CD4-positive, CD25-positive, alpha-beta regulatory T cell (primary cell): Measurements from ENCODE around the gene RNLS. TPM values are rescaled to one million over a fixed set of nuclear protein-coding genes. Genes with fewer than 3 reads are reported as not detected.
"Not testable (repeated sequence)": the region's sequence is repeated elsewhere in the genome, so short reads cannot be mapped to it uniquely, and the experiment has no call there.

ENCODE experiments used
- ATAC-seq, 2 donors: fragments of 150-1000 bp; cut with Tn5 transposase; one replicate each; pipeline ENCODE4 v1.10.0; 2021; ENCODE audit warnings: low read depth in 2 of 2, moderate number of reproducible peaks in 2 of 2, moderate library complexity in 1 of 2
- DNase-seq, 3 donors: peaks; one replicate each; pipeline versions ENCODE4 v3.0.0 to v3.0.0-alpha.2; 2012 to 2022; ENCODE audit warnings: mixed read lengths in 1 of 3
- H3K27ac ChIP-seq: one replicate; pipeline ENCODE4 v1.7.0; 2013; ENCODE audit warnings: mild to moderate bottlenecking, low read length; ENCODE audit not compliant: insufficient read depth, poor library complexity, severe bottlenecking
- H3K27me3 ChIP-seq: one replicate; pipeline ENCODE4 v1.7.0; 2013; ENCODE audit warnings: low read length; ENCODE audit not compliant: control insufficient read depth, insufficient read depth
- H3K36me3 ChIP-seq: one replicate; pipeline ENCODE4 v1.7.0; 2013; ENCODE audit warnings: mild to moderate bottlenecking, low read length, moderate library complexity; ENCODE audit not compliant: control insufficient read depth, insufficient read depth
- H3K4me1 ChIP-seq: 2 replicates; pipeline ENCODE4 v1.7.0; 2013; ENCODE audit warnings: mild to moderate bottlenecking, low read length; ENCODE audit not compliant: insufficient read depth, control insufficient read depth, poor library complexity, severe bottlenecking
- H3K4me3 ChIP-seq: one replicate; pipeline ENCODE4 v1.7.0; 2013; ENCODE audit warnings: low read depth, mild to moderate bottlenecking, low read length, moderate library complexity
- H3K9me3 ChIP-seq, 2 experiments: 1 replicate in 1 of 2; 2 replicates in 1 of 2; pipeline ENCODE4 v1.7.0; 2013; ENCODE audit warnings: low read length in 2 of 2, mild to moderate bottlenecking in 1 of 2, moderate library complexity in 1 of 2; ENCODE audit not compliant: control insufficient read depth in 2 of 2
- H3K27ac Mint-ChIP-seq, 3 donors: one replicate each; pipeline ENCODE4 v1.8.0; 2020 to 2022; ENCODE audit warnings: mild to moderate bottlenecking in 3 of 3, mixed read lengths in 3 of 3, moderate library complexity in 2 of 3
- H3K27me3 Mint-ChIP-seq: one replicate; pipeline ENCODE4 v1.8.0; 2022; ENCODE audit warnings: mild to moderate bottlenecking, mixed read lengths
- H3K36me3 Mint-ChIP-seq: one replicate; pipeline ENCODE4 v1.8.0; 2020; ENCODE audit warnings: mixed read lengths
- H3K4me1 Mint-ChIP-seq, 4 donors: one replicate each; pipeline ENCODE4 v1.8.0; 2020 to 2022; ENCODE audit warnings: mixed read lengths in 4 of 4, mild to moderate bottlenecking in 1 of 4
- H3K4me3 Mint-ChIP-seq, 4 donors: one replicate each; pipeline ENCODE4 v1.8.0; 2020 to 2022; ENCODE audit warnings: mild to moderate bottlenecking in 4 of 4, mixed read lengths in 4 of 4, moderate library complexity in 3 of 4
- H3K9me3 Mint-ChIP-seq, 7 donors: one replicate each; pipeline ENCODE4 v1.8.0; 2020 to 2022; ENCODE audit warnings: mixed read lengths in 7 of 7, mild to moderate bottlenecking in 3 of 7, moderate library complexity in 2 of 7
- polyA plus RNA-seq, 4 donors: library from polyadenylated mRNA; unstranded; fragments of 300-500 nt; fragmentation: Illumina TruSeq; gene quantifications; one replicate each; pipeline ENCODE4 v1.2.3, GENCODE V29; 2021
- total RNA-seq: library from RNA; stranded (reverse); gene quantifications from one replicate; pipeline ENCODE4 v1.2.3, GENCODE V29; 2022

RNLS gene
- total and polyA plus RNA-seq, 5 donors from 2014 or later: 1.6 to 5.6 (median 4.4) TPM

DNA sequence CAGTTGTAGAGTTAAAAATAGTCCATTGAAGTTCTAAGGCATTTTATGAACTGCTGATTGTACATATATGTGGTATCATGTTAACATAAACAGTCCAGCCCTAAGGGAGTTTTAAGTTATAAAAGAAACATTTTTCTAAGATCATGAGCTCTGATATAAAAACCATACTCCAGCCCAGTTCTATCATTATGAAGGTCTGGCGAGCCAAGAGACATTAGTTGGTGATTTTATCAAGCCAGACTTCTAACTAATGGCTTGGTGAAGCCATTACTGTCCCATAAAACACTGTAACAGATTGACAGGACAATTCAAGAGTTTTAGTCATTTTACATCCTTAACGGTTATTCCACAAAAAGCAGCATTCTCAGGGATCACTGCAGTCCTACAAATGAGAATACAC is 221.6 kb downstream of the RNLS start:
- Mint-ChIP-seq H3K4me3 (no peak overlapping the region), H3K27ac (peak overlapping the region in 1 of 3 donors; percentile 44), H3K9me3 (peaks cover 0 to 4% (median 0%) of the 10 kb centered on the region in 7 donors), H3K36me3 (no peaks in the 10 kb centered on the region), H3K27me3 (no peaks in the 10 kb centered on the region), H3K4me1 (no peaks in the 10 kb centered on the region)
- Histone ChIP-seq H3K4me3 (no peak overlapping the region), H3K27ac (no peak overlapping the region), H3K27me3 (no peaks in the 10 kb centered on the region), H3K9me3 (no peaks in the 10 kb centered on the region), H3K36me3 (no peaks in the 10 kb centered on the region), H3K4me1 (no peaks in the 10 kb centered on the region)
- no peak for DNase-seq
- no peak for ATAC-seq

DNA sequence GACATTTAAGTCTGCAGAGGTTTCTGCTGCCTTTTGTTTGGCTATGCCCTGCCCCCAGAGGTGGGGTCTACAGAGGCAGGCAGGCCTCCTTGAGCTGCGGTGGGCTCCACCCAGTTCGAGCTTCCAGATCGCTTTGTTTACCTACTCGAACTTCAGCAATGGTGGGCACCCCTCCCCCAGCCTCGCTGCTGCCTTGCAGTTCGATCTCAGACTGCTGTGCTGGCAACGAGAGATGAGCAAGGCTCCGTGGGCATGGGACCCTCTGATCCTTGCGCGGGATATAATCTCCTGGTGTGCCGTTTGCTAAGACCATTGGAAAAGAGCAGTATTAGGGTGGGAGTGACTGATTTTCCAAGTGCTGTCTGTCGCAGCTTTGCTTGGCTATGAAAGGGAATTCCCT is 227.4 kb downstream of the RNLS start:
- H3K36me3 Mint-ChIP-seq, H3K9me3 ChIP-seq, H3K27me3 ChIP-seq, DNase-seq, ATAC-seq, H3K27ac Mint-ChIP-seq, H3K4me1 Mint-ChIP-seq, H3K36me3 ChIP-seq, H3K4me3 Mint-ChIP-seq, H3K27ac ChIP-seq, H3K27me3 Mint-ChIP-seq, H3K4me3 ChIP-seq, H3K4me1 ChIP-seq: not testable (repeated sequence)
- H3K9me3 Mint-ChIP-seq: peaks cover 0 to 16% (median 6%) of the 10 kb centered on the region in 7 donors

- Histone ChIP-seq H3K27me3 (no peaks in the 10 kb centered on the region), H3K4me1 (no peaks in the 10 kb centered on the region), H3K4me3 (no peak overlapping the region), H3K9me3 (no peaks in the 10 kb centered on the region), H3K36me3 (no peaks in the 10 kb centered on the region), H3K27ac (no peak overlapping the region)
- Mint-ChIP-seq H3K36me3 (no peaks in the 10 kb centered on the region), H3K9me3 (peaks cover 0 to 10% (median 2%) of the 10 kb centered on the region in 7 donors), H3K4me1 (peaks cover 0 to 12% (median 5%) of the 10 kb centered on the region in 4 donors), H3K27me3 (no peaks in the 10 kb centered on the region), H3K4me3 (no peak overlapping the region), H3K27ac (peak overlapping the region in 1 of 3 donors; percentile 72)
- DNase-seq (no peak), ATAC-seq (no peak)
Measured at GRCh38 chr10:88347597-88348304, 235.4 kb downstream of the RNLS start.

DNA sequence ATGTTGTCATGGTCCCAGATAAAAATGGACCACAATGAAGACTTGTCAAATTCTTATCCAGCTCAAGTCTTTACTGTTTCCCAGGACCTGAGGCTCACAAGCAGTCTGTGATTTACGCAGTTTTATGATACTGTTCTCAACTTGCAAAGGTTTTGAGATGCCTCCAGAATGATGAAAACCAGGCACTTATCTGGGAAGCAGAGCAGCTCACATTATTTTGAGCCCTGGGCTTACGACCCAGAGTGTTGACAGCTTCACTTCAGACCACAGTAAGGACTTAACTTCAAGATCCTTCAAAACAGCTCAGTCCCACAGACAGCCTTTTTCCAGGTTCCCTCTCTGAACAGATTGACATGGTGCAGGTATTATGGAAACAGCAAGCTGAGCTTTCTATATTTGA is 236.1 kb downstream of the RNLS start:
- Histone ChIP-seq H3K36me3 (no peaks in the 10 kb centered on the region), H3K27ac (no peak overlapping the region), H3K27me3 (no peaks in the 10 kb centered on the region), H3K4me3 (no peak overlapping the region), H3K9me3 (no peaks in the 10 kb centered on the region), H3K4me1 (no peaks in the 10 kb centered on the region)
- Mint-ChIP-seq H3K4me3 (no peak overlapping the region), H3K27ac (no peak overlapping the region), H3K4me1 (peaks cover 0 to 12% (median 6%) of the 10 kb centered on the region in 4 donors), H3K9me3 (peaks cover 0 to 10% (median 0%) of the 10 kb centered on the region in 7 donors), H3K27me3 (no peaks in the 10 kb centered on the region), H3K36me3 (no peaks in the 10 kb centered on the region)
- DNase-seq (no peak), ATAC-seq (no peak)

DNA sequence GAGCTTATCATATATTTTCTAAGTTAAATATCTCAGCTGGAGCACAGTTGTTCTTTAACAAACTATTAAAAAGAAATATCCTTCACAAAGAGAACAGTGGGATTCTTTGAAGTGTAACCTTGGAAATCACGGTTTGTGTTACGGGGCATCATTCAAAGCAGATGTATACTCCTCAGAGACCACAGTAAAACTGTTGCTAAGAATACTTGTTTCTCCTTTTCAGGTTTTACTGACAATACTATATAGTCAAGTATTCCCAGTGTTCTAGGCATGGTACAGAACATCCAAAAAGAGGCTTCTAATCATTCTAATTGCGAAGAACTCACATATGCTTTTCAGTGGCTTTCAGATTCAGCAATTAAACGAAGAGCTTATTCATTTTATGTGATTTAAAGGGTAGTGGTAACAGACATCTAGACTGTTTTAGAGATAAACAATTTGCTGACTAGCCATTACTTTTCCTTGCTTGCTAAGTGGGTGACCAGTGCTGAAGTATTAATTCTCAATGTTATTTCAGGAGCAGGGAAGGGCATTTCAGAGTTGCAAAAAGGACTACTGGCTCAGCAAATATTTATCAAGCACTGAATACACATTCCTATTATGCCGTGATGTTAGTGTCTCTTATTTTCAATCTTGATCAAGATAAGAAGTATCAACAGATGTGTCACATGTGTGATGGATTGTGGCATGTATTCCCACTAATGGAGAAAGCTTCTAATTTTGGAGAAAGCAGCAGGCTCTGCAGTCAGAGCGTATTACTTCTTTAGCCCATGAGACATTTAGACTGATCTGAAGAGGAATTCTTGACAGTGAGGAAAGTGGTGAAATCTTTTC is 236.8 kb downstream of the RNLS start:
- H3K9me3 ChIP-seq: no peaks in the 10 kb centered on the region
- H3K36me3 ChIP-seq: no peaks in the 10 kb centered on the region
- H3K27ac ChIP-seq: no peak overlapping the region
- Mint-ChIP-seq H3K9me3 (peaks cover 0 to 7% (median 0%) of the 10 kb centered on the region in 7 donors), H3K27me3 (no peaks in the 10 kb centered on the region), H3K4me3 (no peak overlapping the region), H3K27ac (no peak overlapping the region), H3K36me3 (no peaks in the 10 kb centered on the region), H3K4me1 (peaks cover 0 to 12% (median 6%) of the 10 kb centered on the region in 4 donors)
- no peaks in the 10 kb centered on the region for H3K27me3 ChIP-seq
- H3K4me1 ChIP-seq: no peaks in the 10 kb centered on the region
- ATAC-seq (no peak), DNase-seq (no peak)
- no peak overlapping the region for H3K4me3 ChIP-seq

DNA sequence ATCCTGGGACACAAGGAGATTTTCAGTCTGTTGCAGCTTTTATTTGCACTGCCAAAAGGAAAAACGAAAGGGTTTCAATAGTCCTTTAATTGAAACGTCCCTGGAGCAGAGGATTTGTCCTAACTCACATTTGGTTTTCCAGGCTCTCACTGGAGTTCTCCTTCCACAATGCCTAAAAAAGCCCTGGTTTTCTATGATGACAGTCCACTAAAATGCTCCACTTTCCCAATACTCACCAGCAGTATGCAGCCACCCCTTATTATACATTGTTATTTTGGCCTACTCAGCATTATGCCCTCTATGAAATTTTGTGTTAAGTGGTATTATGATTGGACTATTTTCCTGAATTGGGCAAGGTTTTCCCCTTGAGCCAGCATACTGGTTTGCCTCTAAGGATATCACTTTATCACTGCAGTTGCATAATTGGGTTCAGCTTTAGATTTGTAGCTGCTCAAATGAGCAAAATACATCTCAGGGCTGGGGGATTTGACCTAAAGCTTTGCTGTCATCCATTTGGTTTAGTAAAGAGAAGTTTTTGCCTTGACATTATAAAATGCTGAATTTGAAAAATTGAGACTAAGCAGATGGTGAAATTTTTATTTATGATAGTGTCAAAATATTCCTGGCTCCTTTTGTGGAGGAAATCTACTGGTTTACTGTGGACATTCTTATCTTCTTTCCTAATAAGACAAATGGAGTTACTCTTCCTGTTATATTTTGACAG is 239.2 kb downstream of the RNLS start:
- H3K9me3 ChIP-seq: no peaks in the 10 kb centered on the region
- H3K27me3 ChIP-seq: no peaks in the 10 kb centered on the region
- no peak for ATAC-seq
- H3K27ac Mint-ChIP-seq: no peak overlapping the region
- H3K4me1 Mint-ChIP-seq: peaks cover 0 to 8% (median 6%) of the 10 kb centered on the region in 4 donors
- no peak for DNase-seq
- no peak overlapping the region for H3K4me3 ChIP-seq
- H3K27ac ChIP-seq: no peak overlapping the region
- no peak overlapping the region for H3K4me3 Mint-ChIP-seq
- H3K4me1 ChIP-seq: no peaks in the 10 kb centered on the region
- peaks cover 0 to 4% (median 0%) of the 10 kb centered on the region in 7 donors for H3K9me3 Mint-ChIP-seq
- no peaks in the 10 kb centered on the region for H3K36me3 Mint-ChIP-seq
- no peaks in the 10 kb centered on the region for H3K36me3 ChIP-seq
- H3K27me3 Mint-ChIP-seq: no peaks in the 10 kb centered on the region

DNA sequence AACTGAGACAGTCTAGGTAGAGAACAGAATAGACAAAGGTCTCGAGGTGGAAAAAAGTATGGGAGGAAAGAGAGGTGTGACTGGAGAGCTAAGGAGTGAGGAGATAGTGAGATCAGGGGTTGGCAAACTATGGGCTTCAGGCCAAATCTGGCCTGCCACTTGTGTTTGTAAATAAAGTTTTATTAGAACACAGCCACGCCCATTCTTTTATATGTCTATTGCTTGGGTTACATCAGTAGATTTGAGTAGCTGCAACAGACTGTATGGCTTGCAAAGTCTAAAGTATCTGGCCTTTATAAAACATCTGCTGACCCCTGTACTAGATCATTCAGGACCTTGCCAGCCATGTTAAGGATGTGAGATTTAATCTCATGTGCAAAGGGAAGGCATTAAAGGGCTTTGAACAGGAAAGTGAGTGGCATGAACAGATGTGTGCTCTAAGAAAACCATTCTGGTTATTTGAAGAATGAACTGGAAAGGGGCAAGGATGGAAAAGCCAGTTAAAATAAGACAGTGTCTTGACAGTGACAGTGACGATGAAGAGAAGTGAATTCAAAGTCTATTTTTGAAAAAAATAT is 240.3 kb downstream of the RNLS start:
- no peak overlapping the region for H3K27ac Mint-ChIP-seq
- Histone ChIP-seq H3K4me1 (no peaks in the 10 kb centered on the region), H3K36me3 (no peaks in the 10 kb centered on the region), H3K4me3 (no peak overlapping the region), H3K9me3 (no peaks in the 10 kb centered on the region), H3K27me3 (no peaks in the 10 kb centered on the region), H3K27ac (no peak overlapping the region)
- peaks cover 0 to 4% (median 0%) of the 10 kb centered on the region in 7 donors for H3K9me3 Mint-ChIP-seq
- no peaks in the 10 kb centered on the region for H3K27me3 Mint-ChIP-seq
- ATAC-seq (no peak), DNase-seq (no peak)
- no peaks in the 10 kb centered on the region for H3K36me3 Mint-ChIP-seq
- no peak overlapping the region for H3K4me3 Mint-ChIP-seq
- H3K4me1 Mint-ChIP-seq: peaks cover 0 to 8% (median 6%) of the 10 kb centered on the region in 4 donors
